GM21360 (cell line): ENCODE data around the gene MTCP1.

Source experiments
- ATAC-seq: cut with Tn5 transposase; IDR thresholded peaks from one replicate; pipeline ENCODE4 v1.9.1; 2021; ENCODE audit warnings: mild to moderate bottlenecking, moderate library complexity; ENCODE audit not compliant: unreplicated experiment

Gene MTCP1

DNA sequence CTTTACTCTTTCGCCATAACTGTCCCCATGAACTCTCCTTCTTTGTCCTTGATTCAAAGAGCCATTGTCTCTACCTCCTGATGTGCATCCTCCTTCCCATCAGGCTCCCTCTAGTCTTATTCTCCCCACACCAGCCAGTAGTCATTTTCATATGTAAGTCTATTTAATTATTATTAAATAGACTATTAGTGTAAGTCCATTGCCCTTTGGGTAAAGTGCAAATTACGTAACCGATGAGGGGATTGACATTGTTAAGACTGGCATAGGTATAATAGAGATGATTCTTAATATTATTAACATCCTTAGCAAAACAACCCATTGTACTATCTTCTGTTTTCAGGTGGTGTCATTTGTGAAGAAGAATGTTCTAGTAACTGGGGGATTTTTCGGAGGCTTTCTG lies 16.7 kb downstream of the MTCP1 start:
- no peak for ATAC-seq

DNA sequence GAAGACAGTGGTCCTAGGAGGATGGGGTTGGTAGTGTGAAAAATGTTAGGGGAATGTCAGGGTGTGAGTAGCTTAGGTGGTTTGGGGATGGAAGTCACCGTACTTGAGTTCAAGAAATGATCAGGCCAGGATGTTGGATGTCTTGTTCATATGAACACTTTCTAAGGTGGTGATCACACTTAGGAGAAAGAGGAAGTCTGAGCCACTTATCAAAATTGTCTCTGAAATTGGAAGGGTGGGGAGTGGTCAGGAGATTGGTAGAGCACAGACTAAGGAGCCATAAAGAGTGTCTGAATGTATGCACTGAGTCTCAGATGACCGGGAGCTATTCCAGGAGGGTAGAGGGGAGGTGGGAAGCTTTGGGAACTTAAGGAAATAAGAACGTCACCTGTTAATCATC lies 17.3 kb downstream of the MTCP1 start:
- ATAC-seq: no peak

GRCh38 chrX:155052738-155053498 lies 18.0 kb downstream of the MTCP1 start:
- ATAC-seq: no peak

GRCh38 chrX:155048977-155049619 lies 21.8 kb downstream of the MTCP1 start:
- ATAC-seq: no peak

- no peak for ATAC-seq
Observed at GRCh38 chrX:155046811-155047528, 24.0 kb downstream of the MTCP1 start.

GRCh38 chrX:155046129-155046810 lies 24.7 kb downstream of the MTCP1 start:
- ATAC-seq: no peak

DNA sequence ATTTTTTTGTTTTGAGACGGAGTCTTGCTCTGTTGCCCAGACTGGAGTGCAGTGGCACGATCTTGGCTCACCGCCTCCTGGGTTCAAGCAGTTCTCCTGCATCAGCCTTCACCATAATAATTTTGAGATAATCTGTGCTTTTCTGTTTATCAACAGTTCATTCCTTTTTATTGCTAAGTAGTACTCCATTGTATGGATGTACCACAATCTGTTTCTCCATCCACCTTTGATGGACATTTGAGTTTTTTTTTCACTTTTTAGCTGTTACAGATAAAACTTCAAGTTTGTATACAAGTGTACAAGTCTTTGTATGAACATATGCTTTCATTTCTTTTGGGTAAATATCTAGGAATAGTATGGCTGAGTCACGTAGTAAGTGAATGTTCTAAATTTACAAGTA lies 35.2 kb downstream of the MTCP1 start:
- ATAC-seq: no peak

DNA sequence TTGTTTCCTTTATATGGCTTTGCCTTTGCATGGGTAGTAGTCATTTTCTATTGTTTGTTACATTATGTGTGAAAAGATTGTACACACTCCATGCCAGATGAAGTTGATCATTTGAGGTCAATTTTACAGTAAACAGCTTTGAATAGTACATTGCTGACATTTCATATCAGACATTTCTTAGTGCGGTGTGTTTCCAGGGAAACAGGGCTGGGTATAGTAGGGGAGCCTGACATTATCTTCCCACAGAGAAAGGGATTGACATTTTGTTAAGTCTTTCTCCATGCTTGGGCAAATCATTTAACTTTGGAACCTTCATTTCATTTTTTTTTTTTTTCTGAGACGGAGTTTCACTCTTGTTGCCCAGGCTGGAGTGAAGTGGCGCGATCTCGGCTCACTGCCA lies 39.3 kb downstream of the MTCP1 start:
- ATAC-seq: no peak

- no peak for ATAC-seq
Observed at GRCh38 chrX:155028877-155029291, 42.1 kb downstream of the MTCP1 start.

GRCh38 chrX:155028129-155028528 lies 42.8 kb downstream of the MTCP1 start:
- ATAC-seq: no peak

DNA sequence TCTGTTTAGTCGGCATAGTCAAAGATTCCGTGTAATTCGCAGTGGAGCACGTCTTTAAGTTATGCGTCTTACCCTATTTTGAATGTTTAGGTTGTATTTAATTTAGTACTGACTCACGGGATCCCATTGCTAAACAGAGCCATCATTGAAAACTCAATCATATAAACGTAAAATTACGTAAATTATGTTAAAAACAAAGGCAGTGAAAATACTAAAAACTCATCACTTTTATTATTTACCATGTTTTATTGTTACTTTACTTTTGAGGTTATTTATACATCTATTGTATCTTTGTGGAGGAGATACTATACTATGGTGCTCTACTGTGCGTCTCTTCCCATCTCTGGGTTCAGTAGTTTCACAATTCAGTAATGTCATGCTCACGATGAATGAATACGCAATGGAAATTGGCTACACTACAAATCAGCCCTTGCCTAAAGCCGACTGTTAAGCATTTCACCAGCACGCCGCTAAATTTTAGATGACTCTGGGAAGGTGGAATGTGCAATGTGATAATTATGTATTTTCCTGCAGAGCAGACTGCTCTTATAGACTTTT lies 43.3 kb downstream of the MTCP1 start:
- no peak for ATAC-seq

GRCh38 chrX:155026727-155027508 lies 44.0 kb downstream of the MTCP1 start, which contains the start of gene FUNDC2:
TSS of gene FUNDC2 (plus strand) at chrX:155026844. CDS start at chrX:155026939, 95 bp downstream.
- ATAC-seq: peak; percentile 79

DNA sequence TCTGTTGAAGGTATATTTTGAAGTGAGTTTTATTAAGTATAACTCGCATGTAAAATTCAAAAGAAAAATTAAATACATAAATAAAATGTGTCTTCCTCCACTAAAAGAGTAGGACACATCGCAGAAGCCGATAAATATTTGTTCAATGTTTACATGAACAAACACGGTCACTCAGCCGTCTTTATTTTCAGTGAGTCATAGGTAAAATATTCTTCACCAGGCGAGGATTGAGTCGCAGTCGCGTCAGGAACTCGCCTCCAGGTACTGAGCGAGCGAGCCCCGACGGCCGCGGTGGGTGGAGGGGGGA lies 44.6 kb downstream of the MTCP1 start:
- ATAC-seq: no peak

DNA sequence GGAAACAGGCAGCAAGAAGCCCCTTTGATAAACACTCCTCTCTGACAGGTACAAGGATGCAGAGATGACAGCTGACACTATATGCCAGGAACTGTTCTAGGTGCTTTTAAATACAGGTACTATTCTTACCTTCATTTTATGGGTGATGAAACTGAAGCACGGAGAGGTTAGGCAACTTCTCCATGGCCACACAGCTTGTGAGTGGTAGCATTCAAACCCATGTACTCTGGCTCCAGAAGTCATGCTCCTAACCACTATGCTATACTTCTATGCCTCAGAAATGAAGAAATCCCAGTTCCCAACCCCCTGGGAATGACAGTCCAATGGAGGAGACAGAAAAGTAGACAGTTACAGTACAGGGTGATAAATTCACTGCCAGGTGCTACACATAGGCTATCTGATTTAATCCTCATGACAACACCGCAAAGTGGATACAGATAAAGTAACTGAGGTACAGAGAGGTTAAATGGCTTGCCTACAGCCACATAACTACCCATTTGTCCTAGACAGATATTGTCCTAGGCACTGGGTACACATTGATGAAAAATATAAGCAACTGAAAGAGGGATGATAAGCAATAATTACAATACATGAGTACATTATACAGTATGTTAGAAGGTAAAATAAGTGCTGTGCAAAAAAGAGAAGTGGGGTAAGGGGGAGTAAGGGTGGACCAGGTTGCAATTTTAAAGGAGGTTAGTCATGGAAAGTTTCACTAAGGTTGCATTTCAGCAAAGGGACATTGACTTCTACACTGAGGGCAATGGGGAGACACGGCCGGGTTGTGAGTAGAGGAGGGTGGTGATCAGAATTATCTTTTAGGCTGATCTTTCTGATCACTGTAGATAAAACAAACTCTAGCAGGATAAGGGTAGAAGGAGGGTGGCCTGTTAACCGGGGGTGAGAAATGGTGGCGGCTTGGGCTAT lies 46.8 kb downstream of the MTCP1 start:
- ATAC-seq: no peak

DNA sequence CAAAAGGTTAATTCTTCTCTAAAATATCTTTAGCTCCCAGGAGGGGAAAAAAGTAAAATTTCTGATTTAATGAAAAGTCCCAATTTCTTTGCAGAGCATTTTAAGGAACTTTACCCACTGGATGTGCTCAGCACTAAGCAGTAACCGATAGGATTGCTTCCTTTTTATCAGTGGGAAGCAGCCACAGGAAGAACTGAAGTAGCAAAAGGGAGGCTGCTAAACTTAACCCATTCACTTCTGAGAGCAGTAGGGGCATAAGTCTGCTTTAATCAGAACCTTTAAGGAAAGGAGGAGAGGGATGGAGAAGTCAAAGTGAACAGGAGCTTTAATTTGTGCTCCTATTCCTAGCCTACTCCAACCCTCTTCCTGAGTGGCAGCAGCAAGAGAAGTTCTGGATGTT lies 48.4 kb downstream of the MTCP1 start, which contains the start of gene F8:
F8 (minus strand) TSS at position 139 of the 400 bp plus-strand sequence. CDS start 171 bp downstream, outside the sequence.
- no peak for ATAC-seq

- no peak for ATAC-seq
Observed at GRCh38 chrX:155020591-155020990, 50.3 kb downstream of the MTCP1 start.
